Natural killer cell (primary cell): ENCODE results near the gene ULK4. TPM values are rescaled to one million over a fixed set of nuclear protein-coding genes. Genes with fewer than 3 reads are reported as not detected.
"Not testable (repeated sequence)": the region's sequence is repeated elsewhere in the genome, so short reads cannot be mapped to it uniquely, and the experiment has no call there.

Experiments
- ATAC-seq, 3 donors: fragments of 150-1000 bp in 2 of 3; fragments of 200-7000 bp in 1 of 3; cut with Tn5 transposase; 1 replicate in 1 of 3; 2 replicates in 2 of 3; pipeline ENCODE4 v1.10.0; 2021; ENCODE audit warnings: mild to moderate bottlenecking in 2 of 3, moderate library complexity in 2 of 3
- DNase-seq, 2 donors: peaks; one replicate each; pipeline versions ENCODE4 v3.0.0 to v3.0.0-alpha.2; 2013 to 2021; ENCODE audit warnings: mixed read lengths in 1 of 2
- H3K27ac ChIP-seq: one replicate; pipeline ENCODE4 v1.5.1; 2013; ENCODE audit warnings: mild to moderate bottlenecking, low read length
- H3K27me3 ChIP-seq: one replicate; pipeline ENCODE4 v1.6.1; 2013; ENCODE audit warnings: low read length; ENCODE audit not compliant: control insufficient read depth, insufficient read depth
- H3K36me3 ChIP-seq: one replicate; pipeline ENCODE4 v1.6.1; 2013; ENCODE audit warnings: low read length; ENCODE audit not compliant: control insufficient read depth, insufficient read depth
- H3K4me1 ChIP-seq: one replicate; pipeline ENCODE4 v1.6.1; 2013; ENCODE audit warnings: low read length; ENCODE audit not compliant: control insufficient read depth, insufficient read depth
- H3K4me3 ChIP-seq: one replicate; pipeline ENCODE4 v1.5.1; 2013; ENCODE audit warnings: low read length
- H3K9me3 ChIP-seq: one replicate; pipeline ENCODE4 v1.6.1; 2013; ENCODE audit warnings: low read length; ENCODE audit not compliant: control insufficient read depth, insufficient read depth
- H3K27ac Mint-ChIP-seq, 2 donors: one replicate each; pipeline ENCODE4 v1.8.0; 2022; ENCODE audit warnings: mild to moderate bottlenecking in 2 of 2, mixed read lengths in 2 of 2, moderate library complexity in 1 of 2
- H3K27me3 Mint-ChIP-seq, 2 donors: one replicate each; pipeline ENCODE4 v1.8.0; 2022; ENCODE audit warnings: low read depth in 2 of 2, mixed read lengths in 2 of 2
- H3K36me3 Mint-ChIP-seq: one replicate; pipeline ENCODE4 v1.8.0; 2022; ENCODE audit warnings: mixed read lengths
- H3K4me1 Mint-ChIP-seq, 2 donors: one replicate each; pipeline ENCODE4 v1.8.0; 2022; ENCODE audit warnings: mixed read lengths in 2 of 2
- H3K4me3 Mint-ChIP-seq: one replicate; pipeline ENCODE4 v1.8.0; 2022; ENCODE audit warnings: mild to moderate bottlenecking, moderate library complexity, mixed read lengths
- H3K9me3 Mint-ChIP-seq, 2 donors: one replicate each; pipeline ENCODE4 v1.8.0; 2022; ENCODE audit warnings: mixed read lengths in 2 of 2
- WGBS: methylation state at CpG from one replicate; pipeline ENCODE4 v1.1.7; 2013; ENCODE audit warnings: missing lambda C conversion rate; ENCODE audit not compliant: insufficient coverage; 5-methylcytosine and 5-hydroxymethylcytosine counted together
- intact Hi-C: fragments of 100-400 bp; cut with micrococcal nuclease; formaldehyde crosslinking; loops from one replicate; pipeline ENCODE4 v1.14.2; 2022
- total RNA-seq, 4 donors: library from RNA; stranded (reverse); fragments of 120-200 nt in 1 of 4; gene quantifications; one replicate each; pipeline versions ENCODE4 v1.2.3 to v1.2.4, GENCODE V29; 2013 to 2022
- TF ChIP-seq, protein P1 (sequence below): fragments of 200-600 bp; IDR thresholded peaks from one replicate; pipeline ENCODE4 v1.8.0; 2022; ENCODE audit warnings: antibody characterized with exemption

The ULK4 gene
- total RNA-seq, 3 donors from 2014 or later (not counting 1 experiment from before 2014, with no cell fraction given) = 19.2 to 25.7 (median 21.2) TPM

DNA sequence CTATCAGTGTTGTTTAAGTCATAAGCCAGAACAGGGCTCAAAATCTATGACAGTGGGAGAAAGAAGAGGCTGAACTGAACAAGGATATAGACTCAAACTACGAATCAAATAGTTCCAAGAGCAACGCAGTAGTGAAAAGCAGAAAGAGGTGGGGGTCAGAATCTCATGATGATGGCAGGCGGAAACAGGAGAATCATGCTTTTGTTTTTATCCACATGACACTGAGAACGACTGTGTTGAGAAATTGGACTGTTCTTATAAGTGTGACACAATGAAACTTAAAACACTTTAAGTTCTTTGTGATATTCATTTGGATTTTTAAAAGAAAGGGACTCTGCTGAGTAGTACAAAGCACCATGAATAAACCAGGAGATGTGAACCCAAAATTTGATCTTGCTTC, 309.4 kb downstream of the ULK4 start:
- no peaks in the 10 kb centered on the region for H3K4me1 ChIP-seq
- Mint-ChIP-seq H3K36me3 (no peaks in the 10 kb centered on the region), H3K4me1 (no peaks in the 10 kb centered on the region), H3K27me3 (no peaks in the 10 kb centered on the region), H3K27ac (no peak overlapping the region), H3K9me3 (peaks cover 0 to 3% of the 10 kb centered on the region in 2 donors), H3K4me3 (no peak overlapping the region)
- H3K36me3 ChIP-seq = no peaks in the 10 kb centered on the region
- H3K9me3 ChIP-seq = no peaks in the 10 kb centered on the region
- no peak for DNase-seq
- no peak for ATAC-seq
- intact Hi-C loops = no loop called here
- no peak overlapping the region for H3K4me3 ChIP-seq
- H3K27ac ChIP-seq = no peak overlapping the region
- TF ChIP-seq, protein P1, sequence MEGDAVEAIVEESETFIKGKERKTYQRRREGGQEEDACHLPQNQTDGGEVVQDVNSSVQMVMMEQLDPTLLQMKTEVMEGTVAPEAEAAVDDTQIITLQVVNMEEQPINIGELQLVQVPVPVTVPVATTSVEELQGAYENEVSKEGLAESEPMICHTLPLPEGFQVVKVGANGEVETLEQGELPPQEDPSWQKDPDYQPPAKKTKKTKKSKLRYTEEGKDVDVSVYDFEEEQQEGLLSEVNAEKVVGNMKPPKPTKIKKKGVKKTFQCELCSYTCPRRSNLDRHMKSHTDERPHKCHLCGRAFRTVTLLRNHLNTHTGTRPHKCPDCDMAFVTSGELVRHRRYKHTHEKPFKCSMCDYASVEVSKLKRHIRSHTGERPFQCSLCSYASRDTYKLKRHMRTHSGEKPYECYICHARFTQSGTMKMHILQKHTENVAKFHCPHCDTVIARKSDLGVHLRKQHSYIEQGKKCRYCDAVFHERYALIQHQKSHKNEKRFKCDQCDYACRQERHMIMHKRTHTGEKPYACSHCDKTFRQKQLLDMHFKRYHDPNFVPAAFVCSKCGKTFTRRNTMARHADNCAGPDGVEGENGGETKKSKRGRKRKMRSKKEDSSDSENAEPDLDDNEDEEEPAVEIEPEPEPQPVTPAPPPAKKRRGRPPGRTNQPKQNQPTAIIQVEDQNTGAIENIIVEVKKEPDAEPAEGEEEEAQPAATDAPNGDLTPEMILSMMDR = no peak
- H3K27me3 ChIP-seq = no peaks in the 10 kb centered on the region
- WGBS = 90% methylated on average over 4 of the region's 4 CpGs

DNA sequence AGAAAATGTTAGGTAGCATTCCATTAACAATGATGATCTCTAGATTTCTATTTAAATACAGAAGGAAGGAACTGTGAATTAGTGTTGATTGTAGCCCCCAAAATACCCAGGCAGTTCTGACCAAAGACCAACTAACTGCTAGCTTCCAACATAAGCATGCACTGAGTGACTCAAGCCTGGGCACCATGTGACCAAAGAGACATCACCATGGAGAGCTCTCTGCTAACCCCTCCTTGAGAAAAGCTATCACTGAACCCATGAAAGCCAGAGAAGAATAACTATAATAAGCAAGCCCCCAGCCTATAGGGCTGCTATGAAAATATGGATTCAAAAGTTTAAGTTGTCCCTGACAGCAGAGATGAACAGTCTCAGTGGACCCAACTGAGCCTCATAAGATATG, 310.2 kb downstream of the ULK4 start:
- H3K4me3 Mint-ChIP-seq = no peak overlapping the region

DNA sequence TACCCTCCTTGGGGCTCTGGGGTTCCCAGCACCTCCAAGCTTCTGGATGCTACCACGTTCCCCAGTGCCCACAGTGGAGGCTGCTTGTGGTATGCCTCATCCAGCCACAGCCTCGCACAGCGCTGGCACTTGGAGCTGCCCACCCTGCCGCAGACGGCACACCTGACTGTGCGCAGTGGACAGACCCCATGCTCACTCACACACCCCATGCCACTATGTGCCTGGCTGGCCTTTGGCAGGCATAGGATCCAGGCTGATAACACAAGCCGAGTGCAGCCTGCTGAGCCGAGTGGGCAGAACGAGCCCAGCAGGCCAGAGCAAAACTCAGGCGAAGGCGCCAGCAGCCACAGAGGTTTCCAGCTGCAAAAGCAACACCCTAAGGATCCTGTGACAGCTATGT, 311.5 kb downstream of the ULK4 start:
- Histone ChIP-seq H3K27me3 (no peaks in the 10 kb centered on the region), H3K4me1 (no peaks in the 10 kb centered on the region), H3K27ac (no peak overlapping the region), H3K9me3 (no peaks in the 10 kb centered on the region), H3K4me3 (no peak overlapping the region), H3K36me3 (no peaks in the 10 kb centered on the region)
- no peaks in the 10 kb centered on the region for H3K27me3 Mint-ChIP-seq
- H3K4me3 Mint-ChIP-seq = no peak overlapping the region
- TF ChIP-seq, protein P1 = no peak
- DNase-seq (no peak), ATAC-seq (no peak)
- H3K27ac Mint-ChIP-seq = no peak overlapping the region
- H3K4me1 Mint-ChIP-seq = no peaks in the 10 kb centered on the region
- no peaks in the 10 kb centered on the region for H3K36me3 Mint-ChIP-seq
- intact Hi-C loops = no loop called here
- 97% methylated on average over 11 of the region's 11 CpGs for WGBS
- H3K9me3 Mint-ChIP-seq = peaks cover 0 to 3% of the 10 kb centered on the region in 2 donors

More for the DNA sequence above, 310.2 kb downstream of the ULK4 start:
- Mint-ChIP-seq H3K4me1 (no peaks in the 10 kb centered on the region), H3K36me3 (no peaks in the 10 kb centered on the region), H3K27me3 (no peaks in the 10 kb centered on the region), H3K9me3 (peaks cover 0 to 3% of the 10 kb centered on the region in 2 donors), H3K27ac (no peak overlapping the region)
- ATAC-seq = no peak
- H3K4me3 ChIP-seq = no peak overlapping the region
- no peak for DNase-seq
- intact Hi-C loops = no loop called here
- H3K27me3 ChIP-seq = no peaks in the 10 kb centered on the region
- no peaks in the 10 kb centered on the region for H3K9me3 ChIP-seq
- TF ChIP-seq, protein P1 = no peak
- no peaks in the 10 kb centered on the region for H3K36me3 ChIP-seq
- H3K27ac ChIP-seq = no peak overlapping the region
- H3K4me1 ChIP-seq = no peaks in the 10 kb centered on the region

DNA sequence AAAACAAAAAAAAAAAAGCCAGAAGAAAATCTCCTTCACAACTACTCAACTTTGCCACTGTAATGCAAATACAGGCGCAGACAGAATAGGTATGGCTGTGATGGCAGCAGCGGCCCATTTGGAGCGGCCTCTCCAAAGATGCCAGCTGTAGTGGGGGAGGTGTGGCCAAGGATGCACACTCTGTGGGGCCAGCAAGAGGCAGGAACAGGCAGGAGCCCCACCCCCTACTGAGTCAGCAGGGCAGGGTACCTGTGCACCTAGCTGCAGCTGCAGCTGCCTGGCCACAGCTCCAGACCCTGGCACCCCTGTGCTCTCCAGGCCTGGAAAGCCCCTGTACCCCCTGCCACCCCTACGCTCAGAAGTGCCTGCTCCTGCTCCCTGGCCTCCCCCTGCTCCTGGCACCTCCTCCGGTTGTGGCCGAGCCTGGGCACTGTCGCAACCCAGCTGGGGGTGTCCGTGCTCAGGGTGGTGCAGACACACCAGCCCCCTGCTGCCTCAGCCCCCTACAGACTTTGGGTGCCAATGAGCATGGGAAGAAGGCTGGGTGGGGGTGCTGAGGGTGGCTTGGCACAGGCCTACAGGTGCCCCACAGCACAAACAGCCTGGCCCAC, 312.7 kb downstream of the ULK4 start:
- TF ChIP-seq, protein P1 = no peak
- Histone ChIP-seq H3K36me3 (no peaks in the 10 kb centered on the region), H3K27me3 (no peaks in the 10 kb centered on the region), H3K9me3 (no peaks in the 10 kb centered on the region), H3K4me1 (no peaks in the 10 kb centered on the region), H3K4me3 (no peak overlapping the region), H3K27ac (no peak overlapping the region)
- H3K4me3 Mint-ChIP-seq = no peak overlapping the region
- H3K4me1 Mint-ChIP-seq = no peaks in the 10 kb centered on the region
- DNase-seq (no peak), ATAC-seq (no peak)
- no peak overlapping the region for H3K27ac Mint-ChIP-seq
- H3K27me3 Mint-ChIP-seq = no peaks in the 10 kb centered on the region
- no peaks in the 10 kb centered on the region for H3K36me3 Mint-ChIP-seq
- intact Hi-C loops = no loop called here
- WGBS = 96% methylated on average over 7 of the region's 8 CpGs
- peaks cover 0 to 5% of the 10 kb centered on the region in 2 donors for H3K9me3 Mint-ChIP-seq

DNA sequence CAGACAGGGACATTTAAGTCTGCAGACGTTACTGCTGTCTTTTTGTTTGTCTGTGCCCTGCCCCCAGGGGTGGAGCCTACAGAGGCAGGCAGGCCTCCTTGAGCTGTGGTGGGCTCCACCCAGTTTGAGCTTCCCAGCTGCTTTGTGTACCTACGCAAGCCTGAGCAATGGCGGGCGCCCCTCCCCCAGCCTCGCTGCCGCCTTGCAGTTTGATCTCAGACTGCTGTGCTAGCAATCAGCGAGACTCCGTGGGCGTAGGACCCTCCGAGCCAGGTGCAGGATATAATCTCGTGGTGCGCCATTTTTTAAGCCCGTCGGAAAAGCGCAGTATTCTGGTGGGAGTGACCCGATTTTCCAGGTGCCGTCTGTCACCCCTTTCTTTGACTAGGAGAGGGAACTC, 314.2 kb downstream of the ULK4 start:
- H3K27ac ChIP-seq, H3K4me1 ChIP-seq, H3K4me3 ChIP-seq, DNase-seq, intact Hi-C loops, H3K36me3 ChIP-seq, H3K9me3 ChIP-seq, H3K9me3 Mint-ChIP-seq, ATAC-seq, H3K4me3 Mint-ChIP-seq, H3K4me1 Mint-ChIP-seq, H3K27ac Mint-ChIP-seq, H3K27me3 ChIP-seq, H3K27me3 Mint-ChIP-seq, H3K36me3 Mint-ChIP-seq: not testable (repeated sequence)
- 99% methylated on average over 8 of the region's 17 CpGs for WGBS
